ACC112 (cell line): ENCODE measurements around the gene MYRIP.

Experiments used
- H2AFZ ChIP-seq: fragments of 200-600 bp; sonication (generic); one replicate; pipeline ENCODE4 v1.6.0; 2017; ENCODE audit warnings: antibody characterized with exemption, low read length; ENCODE audit not compliant: unreplicated experiment
- H3K27ac ChIP-seq: fragments of 200-600 bp; sonication (generic); 2 replicates; pipeline ENCODE4 v1.5.1; 2014; ENCODE audit warnings: low read depth, mild to moderate bottlenecking, antibody characterized with exemption, low read length, moderate library complexity
- H3K27me3 ChIP-seq: fragments of 200-600 bp; sonication (generic); 2 replicates; pipeline ENCODE4 v1.6.1; 2014; ENCODE audit warnings: mild to moderate bottlenecking, antibody characterized with exemption, low read length, moderate library complexity, mixed read lengths; ENCODE audit not compliant: insufficient read depth
- H3K36me3 ChIP-seq: fragments of 200-600 bp; sonication (generic); 2 replicates; pipeline ENCODE4 v1.6.1; 2016; ENCODE audit warnings: mild to moderate bottlenecking, antibody characterized with exemption, low read length, moderate library complexity, mixed read lengths; ENCODE audit not compliant: insufficient read depth
- H3K4me1 ChIP-seq: fragments of 200-600 bp; sonication (generic); one replicate; pipeline ENCODE4 v1.6.1; 2016; ENCODE audit warnings: low read length, mixed read lengths; ENCODE audit not compliant: insufficient read depth, unreplicated experiment, control insufficient read depth
- H3K4me3 ChIP-seq: fragments of 200-600 bp; sonication (generic); 2 replicates; pipeline ENCODE4 v1.5.1; 2014; ENCODE audit warnings: mild to moderate bottlenecking, low read depth, low read length
- H3K79me2 ChIP-seq: fragments of 200-600 bp; sonication (generic); one replicate; pipeline ENCODE4 v1.6.0; 2016; ENCODE audit warnings: low read length; ENCODE audit not compliant: control insufficient read depth, unreplicated experiment, insufficient read depth

MYRIP gene

GRCh38 chr3:40226636-40227035 is 417.2 kb downstream of the MYRIP start:
- Histone ChIP-seq H3K27me3 (no peaks in the 10 kb centered on the region; the same call in 1 of the 2 replicates), H3K27ac (no peak overlapping the region), H3K79me2 (no peaks in the 10 kb centered on the region), H2AFZ (no peak overlapping the region), H3K4me1 (no peaks in the 10 kb centered on the region), H3K4me3 (no peak overlapping the region), H3K36me3 (no peaks in the 10 kb centered on the region)

- Histone ChIP-seq H3K36me3 (no peaks in the 10 kb centered on the region), H3K27ac (no peak overlapping the region), H3K27me3 (peaks cover 3% of the 10 kb centered on the region)
Measured at GRCh38 chr3:40228792-40229350, 419.5 kb downstream of the MYRIP start.

GRCh38 chr3:40229386-40229785 is 420.0 kb downstream of the MYRIP start:
- no peak overlapping the region for H2AFZ ChIP-seq
- H3K36me3 ChIP-seq: no peaks in the 10 kb centered on the region
- H3K4me1 ChIP-seq: no peaks in the 10 kb centered on the region
- no peak overlapping the region for H3K4me3 ChIP-seq
- H3K27me3 ChIP-seq: peaks cover 7% of the 10 kb centered on the region
- no peak overlapping the region for H3K27ac ChIP-seq
- H3K79me2 ChIP-seq: no peaks in the 10 kb centered on the region

More at GRCh38 chr3:40228792-40229350, 419.5 kb downstream of the MYRIP start:
- Histone ChIP-seq H2AFZ (no peak overlapping the region), H3K4me3 (no peak overlapping the region), H3K4me1 (no peaks in the 10 kb centered on the region), H3K79me2 (no peaks in the 10 kb centered on the region)

- no peaks in the 10 kb centered on the region for H3K4me1 ChIP-seq
- H3K36me3 ChIP-seq: no peaks in the 10 kb centered on the region
- no peaks in the 10 kb centered on the region for H3K79me2 ChIP-seq
- peaks cover 7% of the 10 kb centered on the region for H3K27me3 ChIP-seq
- no peak overlapping the region for H3K27ac ChIP-seq
- H2AFZ ChIP-seq: no peak overlapping the region
- no peak overlapping the region for H3K4me3 ChIP-seq
Measured at GRCh38 chr3:40229963-40230362, 420.6 kb downstream of the MYRIP start.

- no peaks in the 10 kb centered on the region for H3K4me1 ChIP-seq
- H2AFZ ChIP-seq: no peak overlapping the region
- H3K36me3 ChIP-seq: no peaks in the 10 kb centered on the region
- no peaks in the 10 kb centered on the region for H3K79me2 ChIP-seq
- H3K27me3 ChIP-seq: peaks cover 8% of the 10 kb centered on the region
- no peak overlapping the region for H3K27ac ChIP-seq
- no peak overlapping the region for H3K4me3 ChIP-seq
Measured at GRCh38 chr3:40230382-40230781, 421.0 kb downstream of the MYRIP start.

- Histone ChIP-seq H3K36me3 (no peaks in the 10 kb centered on the region), H2AFZ (no peak overlapping the region), H3K27ac (no peak overlapping the region), H3K79me2 (no peaks in the 10 kb centered on the region), H3K27me3 (peaks cover 11% of the 10 kb centered on the region), H3K4me3 (no peak overlapping the region), H3K4me1 (no peaks in the 10 kb centered on the region)
Measured at GRCh38 chr3:40232626-40233025, 423.2 kb downstream of the MYRIP start.

GRCh38 chr3:40237159-40237558 is 427.8 kb downstream of the MYRIP start:
- Histone ChIP-seq H3K79me2 (no peaks in the 10 kb centered on the region), H3K4me1 (no peaks in the 10 kb centered on the region), H3K27me3 (peaks cover 11% of the 10 kb centered on the region), H3K4me3 (no peak overlapping the region), H3K36me3 (no peaks in the 10 kb centered on the region), H2AFZ (no peak overlapping the region), H3K27ac (no peak overlapping the region)

GRCh38 chr3:40237889-40238571 is 428.6 kb downstream of the MYRIP start:
- Histone ChIP-seq H3K27me3 (peaks cover 7% of the 10 kb centered on the region), H2AFZ (no peak overlapping the region), H3K36me3 (no peaks in the 10 kb centered on the region), H3K4me1 (no peaks in the 10 kb centered on the region), H3K4me3 (no peak overlapping the region), H3K79me2 (no peaks in the 10 kb centered on the region), H3K27ac (no peak overlapping the region)

GRCh38 chr3:40240921-40241320 is 431.5 kb downstream of the MYRIP start:
- no peaks in the 10 kb centered on the region for H3K27me3 ChIP-seq
- no peak overlapping the region for H3K4me3 ChIP-seq
- H3K36me3 ChIP-seq: no peaks in the 10 kb centered on the region
- no peak overlapping the region for H3K27ac ChIP-seq
- H3K79me2 ChIP-seq: no peaks in the 10 kb centered on the region
- H3K4me1 ChIP-seq: no peaks in the 10 kb centered on the region
- no peak overlapping the region for H2AFZ ChIP-seq

GRCh38 chr3:40242216-40242615 is 432.8 kb downstream of the MYRIP start:
- Histone ChIP-seq H3K4me3 (no peak overlapping the region), H3K4me1 (no peaks in the 10 kb centered on the region), H2AFZ (no peak overlapping the region), H3K79me2 (no peaks in the 10 kb centered on the region), H3K36me3 (no peaks in the 10 kb centered on the region), H3K27ac (no peak overlapping the region), H3K27me3 (no peaks in the 10 kb centered on the region)

- H3K27me3 ChIP-seq: no peaks in the 10 kb centered on the region
- no peak overlapping the region for H3K27ac ChIP-seq
- H3K4me3 ChIP-seq: no peak overlapping the region
- H2AFZ ChIP-seq: no peak overlapping the region
- H3K36me3 ChIP-seq: no peaks in the 10 kb centered on the region
- H3K4me1 ChIP-seq: no peaks in the 10 kb centered on the region
- H3K79me2 ChIP-seq: no peaks in the 10 kb centered on the region
Measured at GRCh38 chr3:40242638-40243037, 433.2 kb downstream of the MYRIP start.
